Panc1 (cell line): Measurements from ENCODE around the gene ALK. TPM values are rescaled to one million over a fixed set of nuclear protein-coding genes. Genes with fewer than 3 reads are reported as not detected.

Source experiments
- ATAC-seq: fragments of 200-7000 bp; cut with Tn5 transposase; 2 replicates; pipeline ENCODE4 v1.9.1; 2020; ENCODE audit warnings: mild to moderate bottlenecking, moderate library complexity
- BruUV-seq: library from RNA; stranded (reverse); fragments of 400-500 nt; replicated peaks from 2 replicates; lab custom pipeline; 2021; lab: Mats Ljungman, UMichigan
- CTCF ChIA-PET: fragments of 300-600 bp; sonication (Branson Sonifier 250); formaldehyde crosslinking; loops from one replicate; lab custom pipeline; 2022; ENCODE audit warnings: antibody characterized with exemption; lab: Charles Lee
- POLR2A ChIA-PET: fragments of 300-600 bp; sonication (Branson Sonifier 250); formaldehyde crosslinking; loops from one replicate; lab custom pipeline; 2022; ENCODE audit warnings: antibody characterized with exemption; lab: Charles Lee
- DNase-seq: peaks from one replicate; pipeline ENCODE4 v3.0.0-alpha.2; 2010; ENCODE audit warnings: low read depth, low spot score
- H3K27ac ChIP-seq: 2 replicates; pipeline ENCODE4 v1.5.1; 2011; ENCODE audit warnings: mild to moderate bottlenecking, low read length, inconsistent platforms
- H3K27me3 ChIP-seq: fragments of 200-500 bp; sonication (Bioruptor generic); 2 replicates; pipeline ENCODE4 v1.6.0; 2014; ENCODE audit warnings: low read length, inconsistent platforms; ENCODE audit not compliant: control insufficient read depth, insufficient read depth
- H3K36me3 ChIP-seq: fragments of 200-500 bp; sonication (Bioruptor generic); 2 replicates; pipeline ENCODE4 v1.5.1; 2014; ENCODE audit warnings: inconsistent platforms, mild to moderate bottlenecking, low read length, moderate library complexity; ENCODE audit not compliant: control insufficient read depth, insufficient read depth
- H3K4me1 ChIP-seq: 2 replicates; pipeline ENCODE4 v1.5.1; 2011; ENCODE audit warnings: inconsistent platforms, mild to moderate bottlenecking, low read length, moderate library complexity; ENCODE audit not compliant: control insufficient read depth, insufficient read depth
- H3K4me3 ChIP-seq, 2 experiments: 2 replicates each; pipeline ENCODE4 v1.5.1; 2011 to 2012; ENCODE audit warnings: low read depth in 2 of 2, low read length in 2 of 2, mild to moderate bottlenecking in 2 of 2, inconsistent platforms in 1 of 2, moderate library complexity in 1 of 2
- H3K9me3 ChIP-seq: fragments of 200-500 bp; sonication (Bioruptor generic); 2 replicates; pipeline ENCODE4 v1.5.1; 2014; ENCODE audit warnings: low read depth, mild to moderate bottlenecking, inconsistent platforms, low read length, moderate library complexity; ENCODE audit not compliant: control insufficient read depth, insufficient read depth
- POLR2AphosphoS5 ChIP-seq: IDR thresholded peaks from 2 replicates; pipeline ENCODE4 v1.6.1; 2012; ENCODE audit warnings: mild to moderate bottlenecking, low read depth, low read length, moderate library complexity
- SIN3A ChIP-seq: IDR thresholded peaks from 2 replicates; pipeline ENCODE4 v1.6.1; 2012; ENCODE audit warnings: low read depth, mild to moderate bottlenecking, low read length, moderate library complexity, borderline replicate concordance; ENCODE audit not compliant: insufficient read depth
- TCF7L2 ChIP-seq: IDR thresholded peaks from 2 replicates; pipeline ENCODE4 v1.6.1; 2011; ENCODE audit warnings: mild to moderate bottlenecking, low read depth, low read length, inconsistent platforms
- in situ Hi-C: cut with HindIII; loops from 2 replicates; pipeline ENCODE4 v1.10.0; 2016; ENCODE audit warnings: low sequenced_read_pairs, low pct_unique_long_range_greater_than_20kb
- intact Hi-C: fragments of 100-400 bp; cut with micrococcal nuclease; formaldehyde crosslinking; loops from one replicate; pipeline ENCODE4 v1.10.0; 2022; ENCODE audit not compliant: unreplicated experiment
- total RNA-seq: library from RNA; stranded (reverse); gene quantifications from one replicate; pipeline ENCODE4 v1.2.1, GENCODE V29; 2021; ENCODE audit not compliant: unreplicated experiment
- TF ChIP-seq, protein P1 (sequence below), 2 experiments: IDR thresholded peaks; 2 replicates each; pipeline ENCODE4 v1.6.1; 2011 to 2012; ENCODE audit warnings: low read depth in 2 of 2, control low read depth in 1 of 2, low read length in 1 of 2, mild to moderate bottlenecking in 1 of 2, moderate library complexity in 1 of 2; ENCODE audit not compliant: insufficient read depth in 1 of 2
- TF ChIP-seq, protein P2 (sequence below): fragments of 450-650 bp; IDR thresholded peaks from 2 replicates; pipeline ENCODE4 v1.5.1; 2017; ENCODE audit warnings: mild to moderate bottlenecking

ALK gene
- total RNA-seq, 1 experiment from 2014 or later, result not detected

DNA sequence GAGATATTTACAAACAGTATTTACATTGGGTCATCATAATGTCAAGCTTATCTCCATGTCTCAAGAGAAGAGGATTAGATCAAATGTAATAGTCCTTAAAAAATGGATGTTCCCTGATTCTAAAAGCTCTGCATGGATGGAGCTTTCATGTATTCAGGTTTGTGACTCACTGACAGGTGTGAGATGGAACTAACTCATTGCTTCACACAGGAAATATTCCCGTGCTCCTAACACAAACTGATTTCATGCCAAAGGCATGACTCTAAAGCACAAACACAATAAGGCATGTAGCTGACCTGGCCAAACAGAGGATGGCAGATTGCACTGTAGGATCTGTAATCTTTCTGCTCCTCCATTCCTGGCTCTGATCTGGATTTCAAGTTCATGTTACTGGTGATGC lies 110.0 kb downstream of the ALK start:
- H3K36me3 ChIP-seq, result no peaks in the 10 kb centered on the region
- no peak for ATAC-seq

DNA sequence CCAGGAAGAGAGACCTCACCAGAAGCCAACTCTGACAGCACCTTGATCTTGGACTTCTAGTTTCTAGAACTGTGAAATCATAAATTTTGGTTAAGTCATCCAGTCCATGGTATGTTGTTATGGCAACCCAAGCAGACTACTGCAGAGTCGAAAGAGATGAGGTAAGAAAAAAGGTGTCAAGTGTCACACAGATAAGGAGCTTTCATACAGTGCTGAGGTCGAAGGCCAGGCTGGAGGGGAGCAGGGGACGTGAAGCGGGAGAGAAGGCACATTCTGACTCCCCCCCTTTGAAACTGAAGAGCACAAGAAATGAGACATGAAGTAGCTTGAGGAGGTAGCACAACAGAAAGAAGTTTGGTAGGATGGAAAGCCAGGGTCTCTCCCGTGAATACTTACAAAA lies 110.4 kb downstream of the ALK start:
- no peak overlapping the region for H3K4me3 ChIP-seq
- POLR2A ChIA-PET, result no interaction called here
- no peaks in the 10 kb centered on the region for H3K4me1 ChIP-seq
- no peak for TF ChIP-seq SIN3A
- no peak for TF ChIP-seq POLR2AphosphoS5
- TF ChIP-seq, protein P1, sequence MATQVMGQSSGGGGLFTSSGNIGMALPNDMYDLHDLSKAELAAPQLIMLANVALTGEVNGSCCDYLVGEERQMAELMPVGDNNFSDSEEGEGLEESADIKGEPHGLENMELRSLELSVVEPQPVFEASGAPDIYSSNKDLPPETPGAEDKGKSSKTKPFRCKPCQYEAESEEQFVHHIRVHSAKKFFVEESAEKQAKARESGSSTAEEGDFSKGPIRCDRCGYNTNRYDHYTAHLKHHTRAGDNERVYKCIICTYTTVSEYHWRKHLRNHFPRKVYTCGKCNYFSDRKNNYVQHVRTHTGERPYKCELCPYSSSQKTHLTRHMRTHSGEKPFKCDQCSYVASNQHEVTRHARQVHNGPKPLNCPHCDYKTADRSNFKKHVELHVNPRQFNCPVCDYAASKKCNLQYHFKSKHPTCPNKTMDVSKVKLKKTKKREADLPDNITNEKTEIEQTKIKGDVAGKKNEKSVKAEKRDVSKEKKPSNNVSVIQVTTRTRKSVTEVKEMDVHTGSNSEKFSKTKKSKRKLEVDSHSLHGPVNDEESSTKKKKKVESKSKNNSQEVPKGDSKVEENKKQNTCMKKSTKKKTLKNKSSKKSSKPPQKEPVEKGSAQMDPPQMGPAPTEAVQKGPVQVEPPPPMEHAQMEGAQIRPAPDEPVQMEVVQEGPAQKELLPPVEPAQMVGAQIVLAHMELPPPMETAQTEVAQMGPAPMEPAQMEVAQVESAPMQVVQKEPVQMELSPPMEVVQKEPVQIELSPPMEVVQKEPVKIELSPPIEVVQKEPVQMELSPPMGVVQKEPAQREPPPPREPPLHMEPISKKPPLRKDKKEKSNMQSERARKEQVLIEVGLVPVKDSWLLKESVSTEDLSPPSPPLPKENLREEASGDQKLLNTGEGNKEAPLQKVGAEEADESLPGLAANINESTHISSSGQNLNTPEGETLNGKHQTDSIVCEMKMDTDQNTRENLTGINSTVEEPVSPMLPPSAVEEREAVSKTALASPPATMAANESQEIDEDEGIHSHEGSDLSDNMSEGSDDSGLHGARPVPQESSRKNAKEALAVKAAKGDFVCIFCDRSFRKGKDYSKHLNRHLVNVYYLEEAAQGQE (IDR thresholded peaks at IDR 0.05; ENCODE audit: insufficient read depth in 1 of 2, low read depth in 2 of 2, low read length in 1 of 2), result no peak
- no peak overlapping the region for H3K27ac ChIP-seq
- peaks cover 5% of the 10 kb centered on the region; the same call in 1 of the 2 replicates for H3K27me3 ChIP-seq
- in situ Hi-C loops, result no loop called here
- no peaks in the 10 kb centered on the region for H3K9me3 ChIP-seq
- CTCF ChIA-PET, result no interaction called here
- intact Hi-C loops, result no loop called here
- DNase-seq (no peak), ATAC-seq (no peak)
- no TSS peak for BruUV-seq
- H3K36me3 ChIP-seq, result no peaks in the 10 kb centered on the region

More for the DNA sequence above, 110.0 kb downstream of the ALK start:
- ChIA-PET POLR2A (interaction anchor here (0.6 kb wide), 1 partner anchor 248 kb away, joined by 4 read pairs; no protein-coding TSS in a partner anchor), CTCF (no interaction called here)
- no peak overlapping the region for H3K27ac ChIP-seq
- H3K27me3 ChIP-seq, result peaks cover 6% of the 10 kb centered on the region; the same call in 1 of the 2 replicates
- H3K4me3 ChIP-seq, result no peak overlapping the region
- no peaks in the 10 kb centered on the region for H3K4me1 ChIP-seq
- intact Hi-C loops (no loop called here), in situ Hi-C loops (no loop called here)
- H3K9me3 ChIP-seq, result no peaks in the 10 kb centered on the region
- TF ChIP-seq, protein P2, sequence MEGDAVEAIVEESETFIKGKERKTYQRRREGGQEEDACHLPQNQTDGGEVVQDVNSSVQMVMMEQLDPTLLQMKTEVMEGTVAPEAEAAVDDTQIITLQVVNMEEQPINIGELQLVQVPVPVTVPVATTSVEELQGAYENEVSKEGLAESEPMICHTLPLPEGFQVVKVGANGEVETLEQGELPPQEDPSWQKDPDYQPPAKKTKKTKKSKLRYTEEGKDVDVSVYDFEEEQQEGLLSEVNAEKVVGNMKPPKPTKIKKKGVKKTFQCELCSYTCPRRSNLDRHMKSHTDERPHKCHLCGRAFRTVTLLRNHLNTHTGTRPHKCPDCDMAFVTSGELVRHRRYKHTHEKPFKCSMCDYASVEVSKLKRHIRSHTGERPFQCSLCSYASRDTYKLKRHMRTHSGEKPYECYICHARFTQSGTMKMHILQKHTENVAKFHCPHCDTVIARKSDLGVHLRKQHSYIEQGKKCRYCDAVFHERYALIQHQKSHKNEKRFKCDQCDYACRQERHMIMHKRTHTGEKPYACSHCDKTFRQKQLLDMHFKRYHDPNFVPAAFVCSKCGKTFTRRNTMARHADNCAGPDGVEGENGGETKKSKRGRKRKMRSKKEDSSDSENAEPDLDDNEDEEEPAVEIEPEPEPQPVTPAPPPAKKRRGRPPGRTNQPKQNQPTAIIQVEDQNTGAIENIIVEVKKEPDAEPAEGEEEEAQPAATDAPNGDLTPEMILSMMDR, result no peak
- TF ChIP-seq SIN3A (no peak), TCF7L2 (no peak), POLR2AphosphoS5 (no peak)
- TF ChIP-seq, protein P1 (IDR thresholded peaks at IDR 0.05; ENCODE audit: insufficient read depth in 1 of 2, low read depth in 2 of 2, low read length in 1 of 2), result no peak
- no TSS peak for BruUV-seq
- no peak for DNase-seq
